ENCODE measurements around the gene IFITM1.

DNA sequence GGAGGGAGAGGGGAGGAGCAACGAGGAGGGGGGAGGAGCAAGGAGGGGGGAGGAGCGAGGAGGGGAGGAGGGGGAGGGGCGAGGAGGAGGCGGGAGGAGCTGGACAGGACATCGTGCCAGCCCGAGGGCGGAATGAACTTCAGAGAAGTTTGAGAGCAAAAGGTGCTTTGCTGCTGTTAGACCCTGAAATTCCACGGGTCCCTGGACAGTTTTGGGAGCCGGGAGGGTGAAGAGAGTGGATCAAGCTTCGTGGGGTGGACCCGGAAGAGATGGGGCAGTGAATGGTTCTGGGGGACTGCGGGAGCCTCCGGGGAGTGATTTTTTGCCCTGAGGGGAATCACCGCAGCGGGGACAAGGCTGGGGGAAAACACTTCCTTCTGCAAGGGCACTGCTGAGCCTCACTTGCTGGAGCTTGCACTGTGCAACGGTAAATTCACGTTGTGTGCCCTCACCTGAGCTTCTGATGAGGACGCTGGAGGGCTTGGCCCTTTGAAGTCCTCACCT, 46.3 kb upstream of the IFITM1 start:
- TF ChIP-seq, protein P1, sequence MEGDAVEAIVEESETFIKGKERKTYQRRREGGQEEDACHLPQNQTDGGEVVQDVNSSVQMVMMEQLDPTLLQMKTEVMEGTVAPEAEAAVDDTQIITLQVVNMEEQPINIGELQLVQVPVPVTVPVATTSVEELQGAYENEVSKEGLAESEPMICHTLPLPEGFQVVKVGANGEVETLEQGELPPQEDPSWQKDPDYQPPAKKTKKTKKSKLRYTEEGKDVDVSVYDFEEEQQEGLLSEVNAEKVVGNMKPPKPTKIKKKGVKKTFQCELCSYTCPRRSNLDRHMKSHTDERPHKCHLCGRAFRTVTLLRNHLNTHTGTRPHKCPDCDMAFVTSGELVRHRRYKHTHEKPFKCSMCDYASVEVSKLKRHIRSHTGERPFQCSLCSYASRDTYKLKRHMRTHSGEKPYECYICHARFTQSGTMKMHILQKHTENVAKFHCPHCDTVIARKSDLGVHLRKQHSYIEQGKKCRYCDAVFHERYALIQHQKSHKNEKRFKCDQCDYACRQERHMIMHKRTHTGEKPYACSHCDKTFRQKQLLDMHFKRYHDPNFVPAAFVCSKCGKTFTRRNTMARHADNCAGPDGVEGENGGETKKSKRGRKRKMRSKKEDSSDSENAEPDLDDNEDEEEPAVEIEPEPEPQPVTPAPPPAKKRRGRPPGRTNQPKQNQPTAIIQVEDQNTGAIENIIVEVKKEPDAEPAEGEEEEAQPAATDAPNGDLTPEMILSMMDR (IDR thresholded peaks at IDR 0.05) = no peak
- TF ChIP-seq POLR2A (IDR thresholded peaks at IDR 0.05) = peak in 1 of 2 donors; percentile 46

Data from tibial nerve (tissue), 3 donors.